Fibroblast of mammary gland (primary cell): Measurements from ENCODE around the gene AMZ2.

Experiments
- DNase-seq: peaks from one replicate; pipeline ENCODE4 v3.0.0-alpha.2; 2010; ENCODE audit warnings: low read depth
- H3K4me3 ChIP-seq: 2 replicates; pipeline ENCODE4 v1.5.1; 2011; ENCODE audit warnings: low read depth, mild to moderate bottlenecking, low read length, moderate library complexity; ENCODE audit not compliant: control insufficient read depth
- CTCF ChIP-seq: conservative IDR thresholded peaks from 2 replicates; pipeline ENCODE4 v1.5.1; 2011; ENCODE audit warnings: low read depth, low read length, inconsistent platforms; ENCODE audit not compliant: control insufficient read depth, insufficient read depth

The AMZ2 gene

DNA sequence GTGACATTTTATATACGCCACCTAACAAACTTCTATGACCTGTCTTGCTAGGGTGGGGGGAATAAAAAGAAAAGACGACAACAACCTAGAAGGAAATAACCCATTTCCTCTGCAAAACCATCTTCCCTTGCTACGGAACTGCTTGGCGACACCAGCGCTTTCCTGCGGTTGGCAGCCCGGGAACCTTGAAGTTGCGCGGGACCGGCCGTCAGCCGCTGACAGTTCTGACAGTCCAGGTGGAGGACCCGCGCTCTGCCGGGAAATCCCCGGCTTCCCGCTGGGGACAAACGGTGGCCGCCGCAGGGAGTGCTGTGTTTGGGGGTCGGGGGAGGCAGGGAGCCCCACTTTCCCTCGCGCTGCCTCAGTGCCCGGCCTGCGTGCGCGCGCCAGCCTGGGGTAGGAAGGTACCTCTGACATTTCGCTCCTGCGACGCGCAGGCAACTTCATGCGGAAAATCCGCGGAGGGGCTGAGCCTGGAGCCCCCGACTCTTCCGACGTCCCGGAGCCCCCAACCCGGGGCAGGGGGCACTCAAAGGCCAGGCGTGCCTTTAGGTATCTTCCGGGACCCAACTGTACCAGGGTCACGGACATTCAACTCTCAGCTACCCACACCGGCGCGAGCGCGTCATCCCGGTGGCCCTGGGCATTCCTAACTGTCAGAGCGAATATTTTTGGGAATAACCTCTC is 42.6 kb downstream of the AMZ2 start:
- no peak for TF ChIP-seq CTCF
- H3K4me3 ChIP-seq: no peak overlapping the region
- DNase-seq: no peak

DNA sequence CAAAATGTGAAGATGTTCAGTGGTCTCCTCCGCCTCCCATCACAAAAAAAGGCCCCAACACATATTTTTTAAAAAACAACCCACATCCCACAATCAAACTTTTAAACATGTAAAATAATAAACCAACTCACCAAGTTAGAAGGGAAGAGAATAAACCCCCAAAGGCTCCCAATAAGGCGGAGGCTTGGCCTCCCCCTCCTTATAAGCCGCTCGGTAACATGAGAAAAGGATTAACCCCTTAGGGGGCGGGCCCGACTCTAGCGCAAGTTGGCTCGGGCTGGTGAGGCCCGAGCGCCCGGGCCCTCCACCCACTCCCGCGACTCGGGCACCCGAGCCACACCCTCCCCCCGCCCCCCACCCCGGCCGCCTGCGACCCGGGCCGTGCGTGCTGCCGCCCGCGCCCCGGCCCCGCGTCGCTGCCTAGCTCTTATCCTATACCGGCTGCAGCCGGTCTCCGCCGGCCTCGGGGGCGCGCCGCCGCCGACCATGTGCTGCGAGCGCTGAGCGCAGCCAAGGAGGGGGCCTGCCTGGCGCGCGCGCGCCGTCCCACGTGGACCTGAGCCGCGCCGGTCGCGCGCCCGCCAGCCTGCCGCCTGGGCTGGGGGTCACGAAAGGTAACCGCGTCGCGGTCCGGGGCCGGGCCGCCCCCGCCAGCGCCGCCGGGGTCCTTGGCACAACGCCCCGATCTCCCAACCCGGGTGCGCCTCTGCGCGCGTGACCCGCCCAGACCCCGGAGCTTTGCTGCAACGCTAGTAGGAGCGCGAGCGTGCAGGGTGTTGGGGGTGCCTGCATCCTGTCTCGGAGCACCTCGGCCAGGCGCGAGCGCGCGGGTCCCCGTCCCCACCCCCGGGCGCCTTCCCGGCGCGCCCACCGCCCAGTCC is 43.4 kb downstream of the AMZ2 start, which contains the start of the genes ARSG and SLC16A6:
Gene ARSG, plus strand, starts transcription at position 541 of the 881 bp plus-strand sequence. CDS start 15,999 bp downstream, outside the sequence.
Gene SLC16A6, minus strand, starts transcription at position 173 of the 881 bp plus-strand sequence. CDS start 12,807 bp downstream, outside the sequence.
- no peak for TF ChIP-seq CTCF
- H3K4me3 ChIP-seq: peak within 1 kb of the TSS; percentile 46
- no peak for DNase-seq

- peak overlapping the region; percentile 46 for H3K4me3 ChIP-seq
- TF ChIP-seq CTCF: no peak
- peak; percentile 55 for DNase-seq
These were observed 44.2 kb downstream of the AMZ2 start for GRCh38 chr17:68291836-68292688.

DNA sequence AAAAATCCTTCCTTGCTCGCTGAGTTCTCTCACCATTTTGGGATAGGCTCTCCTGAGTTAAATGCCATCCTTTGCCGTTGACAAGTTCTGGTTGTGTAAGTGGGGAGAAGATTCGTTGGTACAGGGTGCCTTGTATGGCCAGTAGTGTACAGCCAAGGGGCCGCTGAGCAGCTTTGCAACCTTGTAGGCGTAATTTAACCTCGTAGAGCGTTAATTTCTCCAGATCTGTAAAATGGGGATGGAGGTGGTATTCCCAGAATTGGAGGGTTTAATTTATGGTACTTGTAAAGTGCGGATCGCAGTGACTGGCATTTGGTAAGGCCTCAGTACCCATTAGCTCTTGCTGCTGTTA is 44.8 kb downstream of the AMZ2 start:
- no peak overlapping the region for H3K4me3 ChIP-seq

GRCh38 chr17:68293490-68294195 is 45.8 kb downstream of the AMZ2 start:
- no peak for TF ChIP-seq CTCF
- no peak for DNase-seq
- H3K4me3 ChIP-seq: no peak overlapping the region

More for the DNA sequence above, 44.8 kb downstream of the AMZ2 start:
- no peak for TF ChIP-seq CTCF
- DNase-seq: no peak

GRCh38 chr17:68294196-68294555 is 46.3 kb downstream of the AMZ2 start:
- no peak for DNase-seq
- no peak for TF ChIP-seq CTCF

More at GRCh38 chr17:68294196-68294555, 46.3 kb downstream of the AMZ2 start:
- H3K4me3 ChIP-seq: no peak overlapping the region
